RCC 7860 (cell line): ENCODE data around the gene RPA1.
"Not testable (repeated sequence)": the region's sequence is repeated elsewhere in the genome, so short reads cannot be mapped to it uniquely, and the experiment has no call there.

ENCODE experiments used
- DNase-seq: peaks from one replicate; pipeline ENCODE4 v3.0.0-alpha.2; 2015; ENCODE audit warnings: low spot score
- FAIRE-seq: peaks from 2 replicates; lab custom pipeline; 2012; peaks lifted over from hg19 to GRCh38; lab: Jason Lieb, UNC

RPA1 gene

GRCh38 chr17:1829592-1830257 lies at the start of gene RPA1, which contains the start of gene SMYD4:
Gene RPA1, plus strand, starts transcription at chr17:1830005. Its CDS starts 89 bp downstream, at chr17:1830094.
Gene SMYD4, minus strand, starts transcription at chr17:1829902. Its CDS starts 1,908 bp downstream, at chr17:1827994.
- FAIRE-seq (no peak), DNase-seq (peak; percentile 53)

DNA sequence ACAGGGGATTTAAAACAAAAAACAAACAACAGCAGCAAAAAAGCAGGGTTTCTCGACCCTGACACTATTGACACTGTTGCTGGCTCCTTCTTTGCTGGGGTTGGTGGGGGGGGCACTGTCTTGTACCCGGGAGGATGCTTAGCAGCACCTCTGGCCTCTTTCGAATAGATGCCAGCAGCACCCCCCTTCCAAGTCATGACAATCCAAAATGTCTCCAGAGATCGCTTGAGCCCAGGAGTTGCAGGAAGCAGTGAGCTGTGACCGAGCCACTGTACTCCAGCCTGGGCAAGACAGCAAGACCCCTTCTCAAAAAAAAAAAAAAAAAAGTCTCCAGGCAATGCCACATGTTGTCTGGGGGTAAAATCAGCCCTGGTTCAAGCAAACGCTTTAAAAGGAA lies 47.6 kb upstream of the RPA1 start:
- no peak for FAIRE-seq
- DNase-seq = no peak

DNA sequence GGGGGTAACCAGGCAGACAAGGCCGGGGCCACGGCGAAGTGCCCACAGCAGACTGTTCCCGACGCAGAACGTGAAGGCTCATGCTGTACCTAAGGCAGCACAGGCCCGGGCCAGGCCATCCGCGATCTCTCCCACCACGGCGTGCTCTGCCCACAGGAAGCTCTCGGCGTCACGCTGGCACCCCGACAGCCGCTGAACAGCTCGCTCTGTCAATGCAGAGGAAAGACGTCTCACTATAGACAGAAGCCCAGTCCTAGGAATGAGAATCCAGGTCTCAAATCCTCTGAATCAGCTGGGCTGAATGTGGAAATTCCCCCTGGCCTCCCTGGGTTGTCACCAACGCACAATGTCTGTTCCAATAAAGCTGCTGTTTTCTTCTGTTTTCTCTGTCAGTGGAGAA lies 46.5 kb upstream of the RPA1 start:
- no peak for FAIRE-seq
- no peak for DNase-seq

DNA sequence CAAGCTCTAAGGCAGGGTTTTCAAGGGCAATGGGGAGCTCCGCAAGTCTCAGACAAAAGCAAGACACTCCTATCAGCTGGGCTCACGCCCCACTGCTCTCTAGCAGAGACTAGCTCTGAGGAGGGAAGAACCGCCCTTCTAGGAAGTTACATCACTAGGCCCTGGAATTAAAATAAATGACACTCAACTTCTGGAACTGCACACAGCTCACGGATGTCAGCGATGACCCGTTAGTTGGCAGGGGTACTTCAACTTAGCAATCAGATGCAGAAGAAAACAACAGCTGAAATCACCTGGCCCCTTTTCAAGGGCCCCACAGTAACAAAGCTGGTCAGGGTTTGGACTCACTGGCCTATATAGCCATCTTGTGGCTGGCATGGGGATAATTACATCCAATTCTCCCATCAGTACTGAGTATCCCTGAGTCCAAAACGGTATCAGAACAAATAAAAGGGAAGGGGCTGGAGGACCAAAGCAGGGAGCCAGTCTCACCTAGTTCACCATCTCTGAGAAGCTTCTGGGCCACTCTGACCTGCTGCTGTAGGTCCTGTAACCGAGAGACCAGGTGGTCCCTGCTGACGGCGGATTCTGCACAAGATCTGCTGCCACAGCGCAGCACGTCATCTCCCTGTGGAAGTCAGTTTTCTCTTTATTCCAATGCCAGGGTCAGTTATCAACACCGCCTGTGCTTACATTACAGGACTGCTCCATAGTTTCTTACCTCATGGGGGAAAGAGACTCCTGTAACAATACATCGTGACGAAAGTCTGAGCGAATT lies 45.8 kb upstream of the RPA1 start:
- FAIRE-seq (no peak), DNase-seq (no peak)

GRCh38 chr17:1785930-1786329 lies 43.9 kb upstream of the RPA1 start:
- FAIRE-seq (no peak), DNase-seq (no peak)

DNA sequence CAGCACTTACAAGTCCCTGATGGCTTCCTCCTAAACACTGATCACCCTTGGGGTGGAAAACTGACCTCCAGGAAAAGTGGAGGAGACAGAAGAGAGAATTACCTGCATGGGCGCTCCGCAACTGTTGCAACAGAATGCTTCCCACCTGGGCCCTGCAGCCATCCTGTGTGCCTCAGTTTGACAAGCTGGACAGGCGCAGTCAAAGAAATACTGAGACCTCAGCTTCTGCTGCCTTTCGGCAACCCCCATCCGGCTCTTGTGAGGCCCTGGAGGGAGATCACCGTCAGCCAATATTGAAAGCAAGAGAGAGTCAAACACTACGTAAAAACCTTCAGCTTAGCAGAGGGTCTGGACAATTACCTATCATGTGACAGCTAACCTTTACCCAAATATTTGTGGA lies 43.1 kb upstream of the RPA1 start:
- no peak for FAIRE-seq
- no peak for DNase-seq

- FAIRE-seq (peak; percentile 96), DNase-seq (peak; percentile 88)
These were observed 42.4 kb upstream of the RPA1 start for GRCh38 chr17:1787301-1787902.

GRCh38 chr17:1789936-1790335 lies 39.9 kb upstream of the RPA1 start:
- FAIRE-seq (peak; percentile 82), DNase-seq (no peak)

- DNase-seq (no peak), FAIRE-seq (no peak)
These were observed 37.0 kb upstream of the RPA1 start for GRCh38 chr17:1792495-1793446.

DNA sequence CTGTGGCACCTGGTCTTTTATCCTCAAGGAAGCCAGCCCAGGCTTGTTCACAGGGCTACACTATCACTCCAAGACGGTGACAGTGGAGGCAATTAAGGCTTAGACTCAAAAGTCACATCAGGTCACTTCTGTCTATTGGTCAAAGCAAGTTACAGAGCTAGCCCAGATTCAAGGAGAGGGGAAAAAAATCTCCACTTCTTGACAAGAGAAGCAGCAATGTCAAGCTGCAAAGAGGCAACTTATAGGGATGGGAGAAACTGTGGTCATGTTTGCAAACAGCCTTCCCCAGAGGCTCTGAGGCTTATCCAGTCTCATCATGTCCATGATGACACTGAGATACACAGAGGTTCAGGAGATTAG lies 36.4 kb upstream of the RPA1 start:
- no peak for DNase-seq
- FAIRE-seq = no peak

GRCh38 chr17:1796800-1797199 lies 33.0 kb upstream of the RPA1 start:
- DNase-seq (no peak), FAIRE-seq (no peak)

- DNase-seq (no peak), FAIRE-seq (no peak)
These were observed 32.5 kb upstream of the RPA1 start for GRCh38 chr17:1797323-1797722.

DNA sequence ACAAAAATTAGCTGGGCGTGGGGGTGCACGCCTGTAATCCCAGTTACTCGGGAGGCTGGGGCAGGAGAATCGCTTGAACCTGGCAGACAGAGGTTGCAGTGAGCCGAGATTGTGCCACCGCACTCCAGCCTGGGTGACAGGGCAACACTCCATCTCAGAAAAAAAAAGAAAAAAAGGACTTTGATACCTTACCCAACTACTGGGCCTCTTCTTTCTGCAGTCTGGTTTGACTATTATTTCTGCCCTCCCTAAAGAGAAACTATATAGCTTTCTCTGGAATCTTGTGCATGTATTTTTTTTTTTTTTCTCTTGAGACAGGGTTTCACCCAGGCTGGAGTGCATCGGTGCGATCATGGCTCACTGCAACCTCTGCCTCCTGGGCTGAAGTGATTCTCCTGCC lies 32.0 kb upstream of the RPA1 start:
- DNase-seq, FAIRE-seq: not testable (repeated sequence)

- no peak for FAIRE-seq
- DNase-seq = no peak
These were observed 29.6 kb upstream of the RPA1 start for GRCh38 chr17:1800240-1800639.

- FAIRE-seq (no peak), DNase-seq (no peak)
These were observed 29.1 kb upstream of the RPA1 start for GRCh38 chr17:1800712-1801111.

- DNase-seq (no peak), FAIRE-seq (no peak)
These were observed 27.4 kb upstream of the RPA1 start for GRCh38 chr17:1802429-1802828.

GRCh38 chr17:1803280-1803679 lies 26.5 kb upstream of the RPA1 start:
- no peak for FAIRE-seq

GRCh38 chr17:1807890-1808289 lies 21.9 kb upstream of the RPA1 start:
- no peak for FAIRE-seq

More at GRCh38 chr17:1803280-1803679, 26.5 kb upstream of the RPA1 start:
- no peak for DNase-seq

DNA sequence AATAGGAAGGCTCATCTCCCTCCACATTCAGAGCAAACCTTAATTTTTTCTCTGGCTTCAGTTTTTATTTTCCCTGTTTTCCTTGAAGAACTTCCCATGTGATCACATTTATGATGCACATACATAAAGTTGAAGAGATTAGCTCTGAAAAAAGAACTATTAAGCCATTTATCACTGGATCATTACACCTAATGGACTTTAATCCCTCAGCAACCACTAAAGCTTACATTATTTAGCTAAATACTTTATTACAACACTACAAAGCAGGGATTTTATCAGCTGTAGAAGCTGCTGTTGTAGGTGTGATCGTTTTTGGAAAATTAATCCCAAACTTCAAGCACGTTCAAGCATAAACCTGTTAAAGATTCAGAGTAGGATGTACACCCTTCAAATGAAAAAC lies 21.2 kb upstream of the RPA1 start:
- DNase-seq (no peak), FAIRE-seq (no peak)

More at GRCh38 chr17:1807890-1808289, 21.9 kb upstream of the RPA1 start:
- no peak for DNase-seq

GRCh38 chr17:1809815-1810214 lies 20.0 kb upstream of the RPA1 start:
- DNase-seq, FAIRE-seq: not testable (repeated sequence)
